NCI-H2196 (cell line): Measurements from ENCODE around the gene DENND2C.
"Not testable (repeated sequence)": the region's sequence is repeated elsewhere in the genome, so short reads cannot be mapped to it uniquely, and the experiment has no call there.

Experiments used
- DNase-seq: peaks from one replicate; lab custom pipeline; 2025; ENCODE audit not compliant: unreplicated experiment; lab: John Stamatoyannopoulos, UW

The DENND2C gene

DNA sequence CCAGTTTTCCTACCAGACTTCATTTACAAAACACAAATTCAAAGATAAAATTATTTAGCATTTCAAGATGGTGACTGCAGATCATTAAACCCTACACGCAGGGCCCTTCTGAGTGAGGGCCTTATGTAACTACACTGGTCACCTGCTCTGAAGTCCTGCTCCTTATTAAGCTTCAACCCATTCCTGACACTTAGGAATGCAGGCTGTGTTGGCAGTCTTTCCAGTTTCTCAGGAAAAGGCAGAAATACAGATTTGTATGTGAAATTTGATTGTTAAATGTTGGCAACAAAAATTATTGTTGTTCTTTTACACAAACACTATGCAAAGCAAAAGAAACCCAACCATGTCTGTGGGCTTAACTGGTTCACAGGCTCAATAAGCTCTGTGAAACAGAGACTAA lies 62.6 kb downstream of the DENND2C start:
- no peak for DNase-seq

DNA sequence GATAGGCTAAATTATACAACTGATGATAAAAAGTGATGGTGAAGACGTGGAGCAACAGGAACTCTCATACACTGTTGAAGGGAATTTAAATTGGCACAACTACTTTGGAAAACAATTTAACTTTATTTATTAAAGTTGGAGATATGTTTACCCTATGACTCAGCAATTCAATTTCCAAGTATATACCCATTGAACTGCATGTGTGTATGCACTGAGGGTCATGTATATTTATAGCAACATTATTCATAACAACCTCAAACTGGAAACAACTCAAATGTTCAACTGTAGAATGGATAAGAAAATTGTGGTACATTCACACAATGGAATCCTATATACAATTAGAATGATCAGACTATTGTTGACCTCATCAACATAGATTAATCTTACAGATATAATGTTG lies 71.9 kb downstream of the DENND2C start:
- no peak for DNase-seq

- DNase-seq, result no peak
These were observed 74.2 kb downstream of the DENND2C start for GRCh38 chr1:114595602-114596001.

DNA sequence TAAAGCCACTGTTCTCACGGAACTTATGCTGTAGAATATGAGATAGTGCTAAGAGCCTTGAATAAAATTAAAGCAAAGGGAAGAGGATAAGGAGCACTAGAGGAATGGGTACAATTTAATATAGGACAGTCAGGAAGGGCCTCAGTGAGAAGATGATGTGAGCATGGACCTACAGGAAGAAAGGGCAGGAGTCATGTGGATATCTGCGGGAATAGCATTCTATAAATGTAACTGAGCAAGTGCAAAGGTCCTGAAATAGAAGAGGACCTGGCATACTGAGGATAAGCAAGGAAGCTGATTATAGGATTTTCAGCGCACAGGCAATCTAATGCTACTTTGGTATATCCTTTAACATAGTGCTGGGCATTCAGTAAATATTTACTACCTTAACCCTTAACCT lies 75.8 kb downstream of the DENND2C start:
- DNase-seq, result no peak

DNA sequence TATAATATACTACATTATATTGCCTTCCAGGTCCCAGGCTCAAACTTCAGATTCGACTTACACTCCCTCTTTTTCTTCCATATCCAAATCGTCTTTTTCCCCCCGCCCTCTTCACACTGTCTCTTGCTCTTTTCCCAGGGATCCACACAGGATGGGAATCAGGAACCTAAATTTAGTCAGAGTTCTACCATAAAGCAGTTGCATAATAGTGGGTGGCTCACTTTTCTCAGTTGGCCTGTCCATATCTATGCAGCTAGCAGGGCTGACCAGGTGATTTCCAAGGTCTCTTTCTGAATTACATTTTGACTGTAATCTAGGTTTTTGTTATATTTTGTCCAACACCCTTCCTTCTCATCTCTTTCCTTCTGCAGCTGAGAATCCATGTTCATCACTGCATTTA lies 80.7 kb downstream of the DENND2C start:
- DNase-seq, result no peak

DNA sequence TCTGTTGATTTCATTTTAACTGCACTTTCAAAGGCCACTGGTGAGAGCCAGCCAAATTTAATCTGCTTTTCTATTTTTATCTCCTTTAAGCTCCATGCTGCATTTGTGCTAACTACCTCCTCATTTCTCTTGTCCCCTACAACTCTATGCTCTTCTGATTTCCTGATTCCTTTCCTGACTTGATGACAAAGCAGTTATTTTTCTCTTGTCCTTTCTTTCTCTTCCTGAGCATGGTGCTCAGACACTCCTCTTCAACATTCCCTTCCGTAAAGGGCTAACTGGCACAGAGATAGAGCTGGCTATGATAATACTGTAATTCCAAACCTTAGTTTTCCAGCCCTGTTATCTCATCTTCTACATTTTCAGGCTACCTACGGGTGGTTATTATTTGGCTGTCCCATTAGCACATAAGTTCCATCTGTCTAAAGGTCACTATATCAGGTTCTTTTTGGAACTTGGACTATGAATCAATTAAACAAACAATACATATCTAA lies 81.6 kb downstream of the DENND2C start:
- no peak for DNase-seq

- DNase-seq, result no peak
These were observed 82.5 kb downstream of the DENND2C start for GRCh38 chr1:114587203-114587991.

DNA sequence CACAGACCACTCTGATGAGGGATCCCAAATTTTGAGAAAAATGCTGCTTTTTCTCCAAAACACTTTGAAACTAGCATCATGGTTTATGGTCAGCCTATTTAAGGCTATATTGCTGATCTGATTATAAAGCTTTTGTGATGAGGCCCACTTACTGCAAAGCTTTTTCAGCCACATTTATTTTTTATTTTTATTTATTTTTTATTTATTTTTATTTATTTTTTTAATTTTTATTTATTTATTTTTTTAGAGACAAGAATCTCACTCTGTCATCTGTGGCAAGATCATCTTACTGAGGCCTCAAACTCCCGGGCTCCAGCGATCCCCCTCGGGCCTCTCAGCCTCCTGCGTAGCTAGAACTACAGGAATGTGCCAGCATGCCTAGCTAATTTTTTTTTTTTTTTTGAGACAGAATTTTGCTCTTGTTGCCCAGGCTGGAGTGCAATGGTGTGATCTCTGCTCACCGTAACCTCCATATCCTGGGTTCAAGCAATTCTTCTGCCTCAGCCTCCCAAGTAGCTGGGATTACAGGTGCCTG lies 83.3 kb downstream of the DENND2C start:
- DNase-seq, result no peak

GRCh38 chr1:114585231-114585630 lies 84.6 kb downstream of the DENND2C start:
- no peak for DNase-seq

DNA sequence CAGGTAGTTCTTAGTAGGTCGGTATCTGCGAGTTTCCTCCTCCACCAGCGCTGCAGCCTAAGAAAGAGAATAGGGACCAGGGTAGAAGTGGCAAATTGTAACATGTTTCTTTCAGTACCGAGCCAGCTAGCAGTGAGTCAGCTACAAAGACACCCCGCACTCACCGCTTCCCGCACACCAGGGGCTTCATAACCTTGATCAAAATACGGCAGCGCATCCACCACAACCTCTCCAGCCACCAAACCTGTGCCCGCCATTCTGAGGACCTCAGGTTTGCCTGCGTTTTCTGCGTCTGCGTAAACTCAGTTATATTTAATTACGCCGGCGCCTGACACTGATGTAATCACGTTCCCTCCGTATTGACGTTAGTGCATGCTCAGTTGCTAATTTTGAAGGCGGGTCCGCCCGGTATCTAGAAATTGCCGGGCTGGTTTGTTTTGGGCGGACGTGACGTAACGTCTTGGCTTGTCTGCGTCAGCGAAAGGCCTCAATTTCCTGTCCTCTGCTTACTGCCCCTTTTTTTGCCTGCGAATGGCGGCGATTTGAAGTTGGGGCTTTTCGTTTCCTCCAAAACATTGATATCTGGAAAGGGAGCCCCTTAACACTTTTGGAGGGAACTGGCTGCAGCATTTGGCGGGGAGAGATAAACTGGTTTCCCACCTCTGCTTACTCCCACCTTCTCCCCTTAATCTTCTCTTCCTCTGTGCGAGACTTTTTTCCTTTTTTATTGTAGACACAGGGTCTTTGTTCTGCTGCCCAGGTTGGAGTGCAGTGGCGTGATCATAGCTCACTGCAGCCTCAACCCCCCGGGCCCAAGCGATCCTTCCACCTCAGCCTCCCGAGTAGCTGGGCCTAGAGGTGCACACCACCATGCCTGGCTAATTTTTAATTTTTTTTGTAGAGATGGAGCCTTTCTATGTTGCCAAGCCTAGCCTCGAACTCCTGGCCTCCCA lies 88.2 kb downstream of the DENND2C start, which contains the start of gene BCAS2:
Gene BCAS2, minus strand, starts transcription at position 281 of the 953 bp plus-strand sequence. Its CDS starts 24 bp downstream, at position 257.
- peak; percentile 96 for DNase-seq

GRCh38 chr1:114574365-114574764 lies 95.5 kb downstream of the DENND2C start:
- DNase-seq, result no peak

DNA sequence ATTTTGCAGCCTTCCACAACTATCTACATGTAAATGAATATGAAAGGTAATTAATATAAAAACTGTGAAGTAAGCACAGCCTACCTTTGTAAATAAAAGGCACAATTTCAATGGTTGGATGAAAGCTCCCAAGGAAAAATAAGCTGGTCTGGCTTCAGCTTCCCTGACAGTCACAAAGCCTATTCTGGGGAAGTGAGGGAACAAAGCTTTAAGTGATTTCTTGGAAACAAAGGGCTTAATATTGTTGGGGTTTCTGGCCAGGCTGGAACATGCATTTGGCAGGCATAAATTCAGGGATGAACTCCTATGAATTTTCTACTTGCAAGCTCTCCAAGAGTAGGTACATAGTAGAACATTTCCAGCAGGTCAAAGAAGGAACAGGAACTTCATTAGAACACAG lies 105.7 kb downstream of the DENND2C start:
- DNase-seq, result no peak

DNA sequence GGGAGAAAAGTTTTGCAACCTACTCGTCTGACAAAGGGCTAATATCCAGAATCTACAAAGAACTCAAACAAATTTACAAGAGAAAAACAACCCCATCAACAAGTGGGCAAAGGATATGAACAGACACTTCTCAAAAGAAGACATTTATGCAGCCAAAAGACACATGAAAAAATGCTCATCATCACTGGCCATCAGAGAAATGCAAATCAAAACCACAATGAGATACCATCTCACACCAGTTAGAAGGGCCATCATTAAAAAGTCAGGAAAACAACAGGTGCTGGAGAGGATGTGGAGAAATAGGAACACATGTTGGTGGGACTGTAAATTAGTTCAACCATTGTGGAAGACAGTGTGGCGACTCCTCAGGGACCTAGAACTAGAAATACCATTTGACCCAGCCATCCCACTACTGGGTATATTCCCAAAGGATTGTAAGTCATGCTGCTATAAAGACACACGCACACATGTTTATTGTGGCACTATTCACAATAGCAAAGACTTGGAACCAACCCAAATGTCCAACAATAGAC lies 106.8 kb downstream of the DENND2C start:
- not testable (repeated sequence) for DNase-seq

DNA sequence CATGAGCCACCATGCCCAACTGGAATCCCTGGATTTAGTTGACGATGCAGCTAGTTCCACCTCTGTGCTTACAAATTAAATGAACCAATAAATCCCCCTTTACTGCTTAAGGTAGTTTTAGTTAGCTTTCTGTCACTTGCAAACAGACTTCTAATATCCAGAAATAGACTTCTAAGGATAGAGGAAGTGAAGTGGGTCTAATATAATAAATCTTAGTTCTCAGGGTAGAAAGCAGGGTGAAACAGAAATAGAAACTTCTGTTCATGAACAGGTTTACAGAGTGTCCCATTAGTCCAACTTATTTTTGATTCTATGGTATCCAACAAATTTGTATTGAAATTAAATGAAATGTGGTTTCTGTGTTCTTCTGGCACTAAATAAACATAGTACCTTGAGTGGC lies 108.5 kb downstream of the DENND2C start:
- no peak for DNase-seq

DNA sequence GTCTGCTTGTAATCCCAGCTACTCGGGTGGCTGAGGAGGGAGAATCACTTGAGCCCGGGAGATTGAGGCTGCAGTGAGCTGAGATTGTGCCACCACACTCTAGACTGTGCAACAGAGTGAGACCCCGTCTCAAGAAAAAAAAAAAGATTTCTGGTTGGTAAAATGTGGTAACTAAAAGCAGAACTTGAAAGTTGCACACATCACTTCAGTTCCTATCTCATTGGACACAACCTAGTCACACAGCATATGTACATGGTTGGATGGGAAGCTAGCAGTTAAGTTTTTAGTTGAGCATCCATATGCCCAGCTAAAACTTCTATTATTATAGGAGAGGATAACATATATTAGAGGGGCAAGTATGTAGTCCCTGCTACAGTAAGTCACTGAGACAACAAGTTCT lies 110.5 kb downstream of the DENND2C start:
- no peak for DNase-seq

DNA sequence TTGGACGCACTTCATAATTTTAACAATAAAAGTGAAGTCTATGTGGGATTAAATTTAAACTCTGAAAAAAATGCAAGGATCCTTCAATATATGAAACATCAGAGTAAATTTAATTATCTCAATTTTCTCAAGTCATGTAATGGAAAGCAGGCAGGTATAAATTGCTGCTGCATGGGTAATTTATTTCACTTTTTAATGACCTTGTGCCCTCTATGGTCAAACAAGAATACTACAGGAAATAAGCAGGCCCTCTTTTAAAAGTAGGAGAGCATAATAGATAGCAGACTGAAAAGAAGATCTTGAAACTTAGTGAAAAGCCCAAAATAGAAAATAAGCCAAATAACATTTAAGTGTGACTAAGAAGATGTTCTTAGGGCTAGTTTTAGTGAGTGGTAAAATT lies 111.3 kb downstream of the DENND2C start:
- DNase-seq, result peak; percentile 3

DNA sequence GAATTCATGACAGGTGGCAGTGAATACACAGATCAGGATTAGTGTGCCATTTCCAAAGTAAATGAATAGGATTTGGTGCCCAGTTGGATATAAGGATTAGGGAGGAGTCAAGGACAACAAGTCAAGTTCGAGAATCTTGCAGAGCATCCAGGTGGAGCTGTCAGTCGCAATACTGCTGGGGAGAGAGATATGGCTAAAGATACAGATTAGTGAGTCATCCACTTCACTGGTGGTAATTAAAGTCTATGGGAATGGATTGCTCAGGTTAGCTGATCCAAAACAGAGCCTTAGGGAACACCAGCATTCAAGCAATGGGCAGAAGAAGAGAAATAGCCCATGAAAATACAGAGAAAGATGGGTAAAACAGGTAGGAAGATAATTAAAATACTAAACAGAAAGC lies 115.3 kb downstream of the DENND2C start:
- DNase-seq, result no peak

- DNase-seq, result no peak
These were observed 117.7 kb downstream of the DENND2C start for GRCh38 chr1:114552106-114552639.

GRCh38 chr1:114551400-114551799 lies 118.4 kb downstream of the DENND2C start:
- no peak for DNase-seq

DNA sequence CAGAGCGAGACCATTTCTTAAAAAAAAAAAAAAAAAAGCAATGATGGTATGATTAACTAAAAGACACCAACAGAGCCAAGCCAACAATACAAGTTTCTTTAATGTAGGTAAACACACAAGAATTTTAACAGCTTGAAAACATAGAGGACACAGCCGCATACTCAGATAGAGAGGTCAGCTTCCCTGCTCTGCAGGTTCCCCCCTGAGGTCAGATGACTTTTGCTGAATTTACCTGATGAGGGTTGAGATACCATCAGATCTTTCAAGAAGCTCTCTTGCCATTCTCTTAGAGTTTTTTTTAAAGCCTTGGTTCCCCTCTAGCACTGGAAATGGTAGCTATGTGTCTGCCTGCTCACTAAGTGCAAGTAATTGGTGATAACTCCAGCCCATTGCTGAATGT lies 119.5 kb downstream of the DENND2C start:
- no peak for DNase-seq

DNA sequence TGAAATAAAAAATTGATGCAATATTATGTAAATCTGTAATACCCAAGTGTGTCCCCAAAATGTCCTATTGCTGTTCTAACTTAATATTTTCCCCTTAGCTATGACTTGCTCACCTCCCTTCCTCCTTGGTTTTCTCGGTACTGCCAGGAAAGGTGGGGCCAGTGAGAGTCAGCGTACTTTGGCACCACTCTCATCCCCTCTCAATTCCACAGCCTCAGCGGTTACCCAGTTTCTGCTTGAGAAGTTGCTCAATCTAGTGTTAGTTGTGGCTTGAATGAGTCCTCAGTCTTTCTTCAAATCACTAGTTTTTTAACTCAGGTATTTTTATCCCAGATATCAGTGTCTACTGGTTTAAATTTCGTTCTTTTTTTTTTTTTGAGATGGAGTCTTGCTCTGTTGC lies 120.7 kb downstream of the DENND2C start:
- no peak for DNase-seq
